GM12891 (cell line): ENCODE measurements around the gene NTPCR.

Experiments used
- POLR2A ChIP-seq: IDR thresholded peaks from 2 replicates; pipeline ENCODE4 v1.6.1; 2011; ENCODE audit warnings: low read depth, low read length, control low read depth
- POLR2AphosphoS5 ChIP-seq: IDR thresholded peaks from 2 replicates; pipeline ENCODE4 v1.6.1; 2011; ENCODE audit warnings: low read depth, low read length, control low read depth
- SPI1 ChIP-seq: IDR thresholded peaks from 2 replicates; pipeline ENCODE4 v1.6.1; 2011; ENCODE audit warnings: low read depth, low read length, control low read depth
- TAF1 ChIP-seq: IDR thresholded peaks from 2 replicates; pipeline ENCODE4 v1.6.1; 2011; ENCODE audit warnings: low read depth, low read length, control low read depth

DNA sequence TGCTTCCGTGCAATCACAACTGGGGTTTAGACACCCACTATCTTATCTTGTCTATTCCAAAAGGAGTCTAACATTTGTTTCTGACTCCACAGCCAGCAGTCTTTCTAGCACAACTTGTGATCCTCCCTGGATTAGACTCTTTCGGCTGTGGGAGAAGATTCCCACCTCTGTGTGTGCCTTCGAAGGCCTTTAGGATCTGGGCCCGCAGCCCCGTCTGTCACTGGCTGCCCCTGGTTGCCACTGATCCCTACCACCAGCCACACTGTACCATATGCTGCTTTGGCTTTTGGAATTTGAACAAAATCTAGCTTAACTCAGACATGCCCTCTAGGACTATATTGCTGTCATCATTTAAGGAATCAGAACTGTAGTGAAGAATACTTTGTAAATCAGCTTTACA, 18.0 kb downstream of the NTPCR start:
- TF ChIP-seq POLR2AphosphoS5: no peak
- no peak for TF ChIP-seq POLR2A
- TF ChIP-seq TAF1: no peak
- TF ChIP-seq SPI1: no peak
